HEK293T (cell line): Measurements from ENCODE around the gene PRPF6.

Experiments
- ARNT ChIP-seq: fragments of 450-650 bp; IDR thresholded peaks from 2 replicates; pipeline ENCODE4 v1.6.1; 2017; ENCODE audit warnings: mild to moderate bottlenecking
- BHLHE40 ChIP-seq: fragments of 450-650 bp; IDR thresholded peaks from 2 replicates; pipeline ENCODE4 v1.6.1; 2016; ENCODE audit warnings: mild to moderate bottlenecking, moderate library complexity, borderline replicate concordance
- CTBP1 ChIP-seq: fragments of 450-650 bp; IDR thresholded peaks from 2 replicates; pipeline ENCODE4 v1.6.1; 2016; ENCODE audit warnings: borderline replicate concordance
- ELF4 ChIP-seq: fragments of 450-650 bp; IDR thresholded peaks from 2 replicates; pipeline ENCODE4 v1.6.1; 2017; ENCODE audit warnings: antibody characterized with exemption
- FOXM1 ChIP-seq: fragments of 450-650 bp; IDR thresholded peaks from 2 replicates; pipeline ENCODE4 v1.6.1; 2017; ENCODE audit warnings: mild to moderate bottlenecking, borderline replicate concordance
- SP1 ChIP-seq: fragments of 450-650 bp; IDR thresholded peaks from 2 replicates; pipeline ENCODE4 v1.6.1; 2017
- TARDBP ChIP-seq: fragments of 450-650 bp; IDR thresholded peaks from 2 replicates; pipeline ENCODE4 v1.6.1; 2016

- TF ChIP-seq ELF4 (no peak), ARNT (no peak), SP1 (no peak), FOXM1 (no peak), BHLHE40 (no peak), CTBP1 (no peak), TARDBP (no peak)
Observed at GRCh38 chr20:63970714-63971431, 10.1 kb upstream of the PRPF6 start.
